Smooth muscle cell (in vitro differentiated cells): ENCODE data around the gene LGALS1. TPM values are rescaled to one million over a fixed set of nuclear protein-coding genes. Genes with fewer than 3 reads are reported as not detected.

ENCODE experiments used
- DNase-seq: peaks from one replicate; lab custom pipeline; 2025; ENCODE audit not compliant: unreplicated experiment; lab: John Stamatoyannopoulos, UW
- H2AFZ ChIP-seq: fragments of 200-600 bp; sonication (generic); 2 replicates; pipeline ENCODE4 v1.6.0; 2016; ENCODE audit warnings: antibody characterized with exemption, low read depth, mild to moderate bottlenecking
- H3F3A ChIP-seq: fragments of 200-600 bp; sonication (generic); 2 replicates; pipeline ENCODE4 v1.6.0; 2017; ENCODE audit warnings: antibody characterized with exemption, low read depth
- H3K27ac ChIP-seq: fragments of 200-600 bp; sonication (generic); 2 replicates; pipeline ENCODE4 v1.5.1; 2016; ENCODE audit warnings: low read depth, mild to moderate bottlenecking
- H3K27me3 ChIP-seq: fragments of 200-600 bp; sonication (generic); 2 replicates; pipeline ENCODE4 v1.6.1; 2016; ENCODE audit warnings: low read depth, mild to moderate bottlenecking
- H3K36me3 ChIP-seq: fragments of 200-600 bp; sonication (generic); 2 replicates; pipeline ENCODE4 v1.5.1; 2016; ENCODE audit warnings: low read depth
- H3K4me1 ChIP-seq: fragments of 200-600 bp; sonication (generic); 2 replicates; pipeline ENCODE4 v1.5.1; 2016; ENCODE audit warnings: low read depth
- H3K4me2 ChIP-seq: fragments of 200-600 bp; sonication (generic); 2 replicates; pipeline ENCODE4 v1.6.0; 2016; ENCODE audit warnings: mild to moderate bottlenecking
- H3K4me3 ChIP-seq: fragments of 200-600 bp; sonication (generic); 2 replicates; pipeline ENCODE4 v1.5.1; 2016; ENCODE audit warnings: mild to moderate bottlenecking
- H3K79me2 ChIP-seq: fragments of 200-600 bp; sonication (generic); 2 replicates; pipeline ENCODE4 v1.6.0; 2016; ENCODE audit warnings: low read depth, mild to moderate bottlenecking
- H3K9ac ChIP-seq: fragments of 200-600 bp; sonication (generic); 2 replicates; pipeline ENCODE4 v1.6.0; 2016; ENCODE audit warnings: low read depth
- H3K9me3 ChIP-seq: fragments of 200-600 bp; sonication (generic); replicated peaks from 2 replicates; pipeline ENCODE4 v1.5.1; 2016; ENCODE audit warnings: low read depth
- H4K20me1 ChIP-seq: fragments of 200-600 bp; sonication (generic); 2 replicates; pipeline ENCODE4 v1.6.0; 2016; ENCODE audit warnings: low read depth
- WGBS: methylation state at CpG from one replicate; pipeline ENCODE4 v1.1.7; 2016; ENCODE audit warnings: low lambda C conversion rate; 5-methylcytosine and 5-hydroxymethylcytosine counted together
- polyA plus RNA-seq: library from polyadenylated mRNA; unstranded; fragments of >200 nt; fragmentation: Nextera tagmentation; extraction: Ambion mirVana; gene quantifications from 2 replicates; pipeline ENCODE4 v1.2.1, GENCODE V29; 2016
- total RNA-seq: library from RNA; depleted of rRNA; stranded (reverse); fragments of >200 nt; gene quantifications from 2 replicates; pipeline ENCODE4 v1.2.3, GENCODE V29; 2014
- TF ChIP-seq, protein P1 (sequence below): fragments of 200-600 bp; sonication (generic); IDR thresholded peaks from 2 replicates; pipeline ENCODE4 v1.5.1; 2017; ENCODE audit warnings: borderline replicate concordance, mild to moderate bottlenecking, antibody characterized with exemption; ENCODE audit not compliant: insufficient read depth, poor library complexity, severe bottlenecking

The LGALS1 gene
- total RNA-seq: 3,694 and 5,079 TPM in 2 replicates
- 4,318 and 5,332 TPM in 2 replicates for polyA plus RNA-seq

GRCh38 chr22:37674951-37675929 is at the start of gene LGALS1:
Gene LGALS1 (plus strand): TSS chr22:37675636. CDS start chr22:37675703, 67 bp downstream.
- H3K27me3 ChIP-seq: no peaks in the 10 kb centered on the region
- no peaks in the 10 kb centered on the region for H3K9me3 ChIP-seq
- TF ChIP-seq, protein P1, sequence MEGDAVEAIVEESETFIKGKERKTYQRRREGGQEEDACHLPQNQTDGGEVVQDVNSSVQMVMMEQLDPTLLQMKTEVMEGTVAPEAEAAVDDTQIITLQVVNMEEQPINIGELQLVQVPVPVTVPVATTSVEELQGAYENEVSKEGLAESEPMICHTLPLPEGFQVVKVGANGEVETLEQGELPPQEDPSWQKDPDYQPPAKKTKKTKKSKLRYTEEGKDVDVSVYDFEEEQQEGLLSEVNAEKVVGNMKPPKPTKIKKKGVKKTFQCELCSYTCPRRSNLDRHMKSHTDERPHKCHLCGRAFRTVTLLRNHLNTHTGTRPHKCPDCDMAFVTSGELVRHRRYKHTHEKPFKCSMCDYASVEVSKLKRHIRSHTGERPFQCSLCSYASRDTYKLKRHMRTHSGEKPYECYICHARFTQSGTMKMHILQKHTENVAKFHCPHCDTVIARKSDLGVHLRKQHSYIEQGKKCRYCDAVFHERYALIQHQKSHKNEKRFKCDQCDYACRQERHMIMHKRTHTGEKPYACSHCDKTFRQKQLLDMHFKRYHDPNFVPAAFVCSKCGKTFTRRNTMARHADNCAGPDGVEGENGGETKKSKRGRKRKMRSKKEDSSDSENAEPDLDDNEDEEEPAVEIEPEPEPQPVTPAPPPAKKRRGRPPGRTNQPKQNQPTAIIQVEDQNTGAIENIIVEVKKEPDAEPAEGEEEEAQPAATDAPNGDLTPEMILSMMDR: no peak
- peaks cover 23% of the 10 kb centered on the region for H3K79me2 ChIP-seq
- H3F3A ChIP-seq: peaks cover 38% of the 10 kb centered on the region
- H4K20me1 ChIP-seq: peaks cover 31% of the 10 kb centered on the region
- no peaks in the 10 kb centered on the region for H3K36me3 ChIP-seq
- peak within 1 kb of the TSS; percentile 74 for H3K4me3 ChIP-seq
- H3K4me2 ChIP-seq: peak within 1 kb of the TSS; percentile 97
- peak within 1 kb of the TSS; percentile 93 for H3K9ac ChIP-seq
- peak within 1 kb of the TSS; percentile 92 for H3K27ac ChIP-seq
- 23% methylated on average over 34 of the region's 34 CpGs for WGBS
- peaks cover 3% of the 10 kb centered on the region for H3K4me1 ChIP-seq
- DNase-seq: peak; percentile 89
- no peak within 1 kb of the TSS for H2AFZ ChIP-seq

- DNase-seq: no peak
- H3K9ac ChIP-seq: no peak overlapping the region
These were observed 49.7 kb upstream of the LGALS1 start for GRCh38 chr22:37625737-37626136.

GRCh38 chr22:37626144-37626543 is 49.3 kb upstream of the LGALS1 start:
- Histone ChIP-seq H3K9ac (peak overlapping the region; percentile 29), H3K4me1 (no peaks in the 10 kb centered on the region), H3K4me2 (peak overlapping the region; percentile 49), H3K79me2 (no peaks in the 10 kb centered on the region), H3K9me3 (no peaks in the 10 kb centered on the region), H3K27ac (peak overlapping the region; percentile 73), H4K20me1 (peaks cover 6% of the 10 kb centered on the region), H3K4me3 (no peak overlapping the region), H3K27me3 (no peaks in the 10 kb centered on the region), H2AFZ (no peak overlapping the region), H3K36me3 (no peaks in the 10 kb centered on the region), H3F3A (no peaks in the 10 kb centered on the region)
- DNase-seq: no peak
- TF ChIP-seq, protein P1: no peak
- WGBS: 41% methylated on average over 11 of the region's 11 CpGs

More at GRCh38 chr22:37625737-37626136, 49.7 kb upstream of the LGALS1 start:
- H3K4me3 ChIP-seq: no peak overlapping the region
- peaks cover 6% of the 10 kb centered on the region for H4K20me1 ChIP-seq
- peak overlapping the region; percentile 73 for H3K27ac ChIP-seq
- H3K9me3 ChIP-seq: no peaks in the 10 kb centered on the region
- 91% methylated on average over 13 of the region's 14 CpGs for WGBS
- peak overlapping the region; percentile 49 for H3K4me2 ChIP-seq
- no peaks in the 10 kb centered on the region for H3K4me1 ChIP-seq
- no peaks in the 10 kb centered on the region for H3K79me2 ChIP-seq
- no peak overlapping the region for H2AFZ ChIP-seq
- H3K36me3 ChIP-seq: no peaks in the 10 kb centered on the region
- no peaks in the 10 kb centered on the region for H3F3A ChIP-seq
- no peaks in the 10 kb centered on the region for H3K27me3 ChIP-seq
- TF ChIP-seq, protein P1: no peak
